GM19463 (cell line): ENCODE data around the gene C19orf73.
"Not testable (repeated sequence)": the region's sequence is repeated elsewhere in the genome, so short reads cannot be mapped to it uniquely, and the experiment has no call there.

Experiments used
- ATAC-seq: cut with Tn5 transposase; IDR thresholded peaks from one replicate; pipeline ENCODE4 v1.9.1; 2021; ENCODE audit warnings: mild to moderate bottlenecking, moderate library complexity; ENCODE audit not compliant: unreplicated experiment

Gene C19orf73

DNA sequence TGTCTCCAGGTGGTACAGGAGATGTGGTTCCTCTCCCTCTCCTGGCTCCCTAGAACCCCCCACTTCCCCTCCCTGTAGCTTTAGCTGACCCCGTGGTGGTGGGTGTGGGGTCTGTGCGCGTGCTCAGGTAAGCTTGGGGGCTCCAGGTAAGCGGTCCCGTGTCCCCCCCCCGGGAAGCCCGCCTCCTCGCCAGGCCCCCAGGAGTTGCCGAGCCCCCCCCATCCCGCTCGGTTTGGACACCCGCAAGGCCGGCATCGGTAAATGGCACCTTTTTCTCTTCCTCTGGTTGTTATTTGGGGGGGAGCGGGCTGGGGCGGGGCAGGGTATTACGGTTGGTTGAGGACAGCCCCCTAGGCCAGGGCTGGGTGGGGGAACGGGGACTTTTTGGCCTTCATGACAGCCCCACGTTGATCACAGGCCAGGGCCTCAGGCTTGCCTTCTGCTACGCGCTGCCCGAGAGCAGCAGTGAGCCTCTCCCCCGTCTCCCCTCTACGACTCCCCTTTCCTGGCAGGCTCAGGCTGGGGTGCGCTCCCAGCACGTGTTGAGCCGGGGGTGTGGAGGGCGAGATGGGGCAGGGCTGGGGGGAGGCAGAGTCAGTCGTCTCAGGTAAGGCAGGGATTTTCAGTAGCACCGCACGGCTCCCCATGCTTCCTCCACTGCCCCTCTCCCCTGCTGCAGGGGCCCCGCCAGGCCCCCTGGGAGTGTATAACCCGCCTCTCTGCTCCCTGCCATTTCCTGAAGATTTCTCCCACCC lies 15.4 kb downstream of the C19orf73 start:
- ATAC-seq, result no peak

DNA sequence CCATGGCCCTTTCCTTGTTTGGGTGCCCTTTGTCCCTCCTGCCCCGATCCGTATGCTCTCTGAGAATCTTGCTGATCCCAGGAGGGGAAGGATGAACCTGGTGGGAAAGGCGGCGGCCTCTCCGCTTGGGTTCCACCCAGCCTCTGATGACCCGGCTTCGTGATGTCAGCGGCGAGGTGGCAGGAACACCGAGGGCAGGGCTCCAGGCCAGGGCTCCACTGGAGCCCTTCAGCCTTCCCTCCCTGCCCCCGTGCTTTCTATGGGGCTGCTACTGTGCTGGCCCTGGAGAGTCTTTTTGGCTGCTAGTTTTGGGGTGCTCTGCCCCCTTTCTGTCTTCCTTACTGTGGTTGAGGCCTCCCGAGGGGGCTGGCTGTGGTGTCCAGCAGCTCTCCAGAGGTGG lies 16.6 kb downstream of the C19orf73 start:
- no peak for ATAC-seq

DNA sequence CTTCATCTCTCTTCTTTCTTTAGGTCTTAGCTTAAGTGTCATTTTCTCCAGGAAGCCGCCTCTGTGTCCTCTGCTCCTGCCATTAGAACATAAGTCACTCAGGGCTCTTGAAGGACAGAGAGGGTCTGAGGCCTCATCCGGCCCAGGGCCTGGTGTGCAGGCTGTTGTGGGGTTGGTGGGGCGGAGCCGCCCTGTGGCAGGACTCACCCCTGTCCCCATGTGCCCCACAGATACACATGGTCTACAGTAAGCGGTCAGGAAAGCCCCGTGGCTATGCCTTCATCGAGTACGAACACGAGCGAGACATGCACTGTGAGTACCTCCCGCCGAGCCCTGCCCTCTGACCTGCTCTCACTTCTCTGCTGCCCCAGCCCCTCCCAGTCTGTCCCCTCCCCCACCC lies 17.8 kb downstream of the C19orf73 start:
- ATAC-seq, result no peak

DNA sequence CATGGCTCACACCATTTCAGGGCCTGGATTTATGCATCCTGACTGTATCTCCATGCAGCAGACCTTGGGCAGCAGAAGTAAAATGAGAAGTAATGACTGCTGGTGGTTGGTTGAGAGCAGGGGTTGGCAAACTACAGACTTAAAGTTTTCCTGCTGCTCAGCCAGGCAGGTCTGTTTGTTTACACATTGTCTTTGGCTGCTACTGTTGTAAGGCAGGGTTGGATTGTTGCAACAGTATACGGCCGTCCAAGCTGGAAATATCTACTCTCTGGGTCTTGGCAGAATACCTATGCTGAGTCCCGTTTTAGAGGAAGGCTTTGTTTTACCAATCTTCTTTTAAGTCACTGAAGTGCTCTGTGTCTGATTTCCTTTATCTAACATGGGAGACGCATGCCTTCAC lies 20.1 kb downstream of the C19orf73 start:
- ATAC-seq, result no peak

DNA sequence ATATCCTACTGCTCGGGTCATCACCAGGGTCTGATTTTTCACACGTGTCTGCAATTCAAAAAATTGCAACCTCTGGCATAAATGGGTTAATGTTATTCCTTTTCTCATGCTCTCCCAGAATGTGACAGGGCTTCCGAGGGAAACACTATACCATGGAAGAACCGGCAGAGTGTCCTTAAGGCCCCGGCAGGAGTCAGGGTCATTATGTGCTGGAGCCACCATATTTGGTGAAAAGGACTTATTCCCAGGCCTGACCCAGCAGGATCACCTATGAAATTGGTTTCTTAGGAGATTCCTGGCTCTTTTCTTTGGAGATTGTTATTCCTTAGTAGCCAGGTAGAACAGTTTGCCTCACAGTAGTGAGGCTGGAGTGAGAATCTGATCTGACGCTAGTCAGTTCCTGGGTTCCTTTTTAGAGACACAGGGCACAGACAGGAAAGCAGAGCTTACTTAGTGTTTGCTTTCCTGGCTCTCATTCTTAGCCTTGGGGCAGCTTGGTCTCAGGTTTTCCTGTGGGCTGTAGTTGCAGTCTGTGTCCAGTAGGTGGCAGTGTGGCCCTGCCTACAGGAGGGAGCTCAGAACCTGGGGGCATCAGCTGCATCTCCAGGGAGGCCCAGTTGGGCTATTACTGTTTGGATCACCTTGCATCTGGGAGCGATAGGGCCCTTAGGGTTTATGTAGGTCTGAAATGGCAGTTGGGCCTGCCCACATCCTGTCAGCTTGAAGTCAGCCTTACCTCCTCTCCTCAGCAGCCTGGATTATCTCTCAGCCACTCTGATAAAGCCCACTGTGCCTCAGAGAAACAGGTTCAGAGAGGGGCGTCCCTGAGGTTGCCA lies 21.3 kb downstream of the C19orf73 start:
- ATAC-seq, result no peak

DNA sequence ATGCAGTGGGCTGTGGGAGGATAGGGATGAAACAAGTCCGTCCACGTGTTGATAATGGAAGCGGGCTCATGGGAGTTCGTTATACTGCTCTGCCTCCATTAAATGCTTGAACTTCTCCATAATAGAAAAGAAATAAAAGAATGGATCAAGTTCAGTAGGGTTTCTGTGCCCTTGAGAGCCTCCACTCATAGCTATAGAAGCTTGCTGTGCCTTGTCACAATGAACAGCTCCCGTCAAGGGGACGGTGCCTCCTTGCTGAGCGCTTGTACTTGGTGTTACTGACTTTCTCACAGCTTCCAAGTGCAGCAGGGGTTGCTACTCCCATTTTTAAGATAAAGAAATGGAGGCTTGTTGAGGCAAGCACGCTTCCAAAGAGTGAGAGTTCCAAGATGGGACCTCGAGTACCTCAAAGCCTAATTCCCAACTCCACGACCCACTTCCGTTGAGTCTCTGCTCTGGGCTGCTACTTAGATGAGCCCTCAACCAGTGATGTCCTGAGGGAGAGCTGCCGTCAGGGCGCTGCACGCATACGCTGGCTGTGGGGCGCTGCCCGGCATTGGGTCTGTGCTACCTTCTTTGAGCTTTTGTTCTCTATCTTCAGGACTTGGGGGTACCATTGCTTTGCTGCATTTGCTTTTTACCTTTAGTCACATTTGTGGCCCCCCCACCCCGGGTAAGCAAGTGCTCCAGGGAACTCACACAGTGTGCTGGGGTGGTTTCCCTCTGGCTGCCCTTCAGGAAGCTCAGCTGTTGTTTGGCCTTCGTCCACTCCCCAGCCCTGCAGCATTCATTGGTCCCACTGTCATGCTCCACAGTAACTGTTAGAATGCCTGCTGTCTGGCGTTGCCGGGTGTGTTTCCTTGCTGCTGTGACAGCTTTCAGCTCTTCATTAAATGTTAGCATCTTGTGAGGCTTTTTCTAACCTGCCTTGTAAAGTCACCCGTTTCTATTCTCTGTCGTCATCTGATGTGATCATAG lies 24.1 kb downstream of the C19orf73 start:
- no peak for ATAC-seq

GRCh38 chr19:49092686-49093085 lies 26.3 kb downstream of the C19orf73 start:
- no peak for ATAC-seq

- no peak for ATAC-seq
Measured at GRCh38 chr19:49091391-49092038, 27.4 kb downstream of the C19orf73 start.

- no peak for ATAC-seq
Measured at GRCh38 chr19:49086296-49086695, 32.6 kb downstream of the C19orf73 start.

- no peak for ATAC-seq
Measured at GRCh38 chr19:49085868-49086232, 33.1 kb downstream of the C19orf73 start.

- ATAC-seq, result peak; percentile 80
Measured at GRCh38 chr19:49085020-49085867, 33.7 kb downstream of the C19orf73 start, which contains the start of gene SNRNP70. SNRNP70 (plus strand) TSS chr19:49085451; CDS start chr19:49086415, 964 bp downstream.

- no peak for ATAC-seq
Measured at GRCh38 chr19:49084206-49085019, 34.5 kb downstream of the C19orf73 start.

GRCh38 chr19:49081273-49081672 lies 37.7 kb downstream of the C19orf73 start:
- ATAC-seq, result no peak

DNA sequence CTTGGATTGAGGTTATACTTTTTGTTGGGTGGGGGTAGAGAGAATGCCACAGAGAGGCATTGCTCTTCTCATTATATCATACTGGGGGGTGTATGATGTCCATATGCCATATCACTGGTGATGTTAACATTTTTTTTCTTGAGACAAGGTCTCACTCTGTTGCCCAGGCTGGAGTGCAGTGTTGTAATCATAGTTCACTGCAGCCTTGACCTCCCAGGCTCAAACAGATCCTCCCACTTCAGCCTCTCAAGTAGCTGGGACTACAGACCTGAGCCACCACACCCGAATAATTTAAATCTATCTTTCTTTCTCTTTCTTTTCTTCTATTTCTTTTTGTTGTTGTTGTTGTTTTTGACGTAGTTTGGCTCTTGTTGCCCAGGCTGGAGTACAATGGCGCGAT lies 38.6 kb downstream of the C19orf73 start:
- ATAC-seq, result no peak

GRCh38 chr19:49074869-49075268 lies 44.1 kb downstream of the C19orf73 start:
- not testable (repeated sequence) for ATAC-seq

- no peak for ATAC-seq
Measured at GRCh38 chr19:49073514-49074378, 45.2 kb downstream of the C19orf73 start.

DNA sequence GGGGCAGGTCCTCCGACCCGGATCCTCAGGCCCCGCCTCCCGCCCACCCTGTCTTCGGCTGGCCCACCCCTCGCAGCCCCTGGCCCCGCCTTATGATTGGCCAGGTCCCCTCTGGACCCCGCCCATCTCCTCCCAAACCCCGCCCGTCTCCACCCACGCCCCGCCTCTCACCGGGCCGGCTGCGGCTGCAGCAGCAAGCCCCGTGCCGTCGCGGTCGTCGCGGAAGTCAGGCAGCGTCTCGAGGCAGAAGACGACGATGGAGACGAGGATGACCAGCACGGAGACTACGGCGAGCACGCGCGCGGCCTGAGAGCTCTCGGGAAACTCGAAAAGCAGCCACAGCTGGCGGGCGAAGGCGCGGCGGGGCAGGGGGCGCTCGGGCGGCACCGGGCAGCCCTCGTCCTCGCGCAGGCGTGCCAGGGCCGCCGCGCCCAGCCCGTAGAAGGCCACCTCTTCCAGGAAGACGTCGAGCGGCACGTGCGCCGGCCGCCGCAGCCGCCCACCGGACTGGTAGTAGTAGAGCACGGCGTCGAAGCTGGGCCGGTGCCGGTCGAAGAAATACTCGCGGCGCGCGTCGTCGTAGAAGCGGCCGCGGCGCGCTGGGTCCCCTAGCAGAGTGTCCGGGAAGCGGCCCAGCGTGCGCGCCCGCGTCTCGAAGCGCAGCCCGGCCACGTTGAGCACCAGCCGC lies 46.9 kb downstream of the C19orf73 start:
- ATAC-seq, result no peak
